Astrocyte (in vitro differentiated cells and primary cell): ENCODE results near the gene LGALS16.

Experiments
- CTCF ChIP-seq: IDR thresholded peaks from 2 replicates; pipeline ENCODE4 v1.5.1; 2011; ENCODE audit warnings: low read depth, mild to moderate bottlenecking, inconsistent platforms, low read length, moderate library complexity; ENCODE audit not compliant: insufficient read depth
- EZH2 ChIP-seq: IDR thresholded peaks from 2 replicates; pipeline ENCODE4 v1.6.1; 2012; ENCODE audit warnings: mild to moderate bottlenecking, low read length, inconsistent platforms; ENCODE audit not compliant: insufficient read depth

GRCh38 chr19:39692822-39693221 lies 37.1 kb downstream of the LGALS16 start:
- TF ChIP-seq CTCF: no peak
- no peak for TF ChIP-seq EZH2
